Mesenchymal stem cell (in vitro differentiated cells and primary cell): ENCODE results near the gene RGP1.

Source experiments
- DNase-seq: peaks from one replicate; pipeline ENCODE4 v3.0.0-alpha.2; 2013
- H2AFZ ChIP-seq: one replicate; pipeline ENCODE4 v1.6.1; 2013; ENCODE audit warnings: low read depth, mild to moderate bottlenecking, control low read depth, inconsistent platforms, low read length, moderate library complexity
- H2AK5ac ChIP-seq: 2 replicates; pipeline ENCODE4 v1.6.1; 2013; ENCODE audit warnings: low read length, moderate library complexity, mild to moderate bottlenecking, inconsistent platforms; ENCODE audit not compliant: severe bottlenecking
- H2BK120ac ChIP-seq: one replicate; pipeline ENCODE4 v1.6.1; 2013; ENCODE audit warnings: low read depth, mild to moderate bottlenecking, inconsistent platforms, low read length, moderate library complexity
- H2BK12ac ChIP-seq, 2 experiments: one replicate each; pipeline ENCODE4 v1.6.1; 2013; ENCODE audit warnings: inconsistent platforms in 2 of 2, low read length in 2 of 2, mild to moderate bottlenecking in 2 of 2, moderate library complexity in 2 of 2, control low read depth in 1 of 2
- H2BK15ac ChIP-seq: one replicate; pipeline ENCODE4 v1.6.1; 2013; ENCODE audit warnings: mild to moderate bottlenecking, low read depth, inconsistent platforms; ENCODE audit not compliant: poor library complexity, severe bottlenecking
- H2BK5ac ChIP-seq: 2 replicates; pipeline ENCODE4 v1.6.1; 2013; ENCODE audit warnings: low read depth, mild to moderate bottlenecking, low read length, control low read depth, inconsistent platforms; ENCODE audit not compliant: poor library complexity, severe bottlenecking
- H3K14ac ChIP-seq, 2 experiments: one replicate each; pipeline ENCODE4 v1.6.1; 2013; ENCODE audit warnings: inconsistent platforms in 2 of 2, low read length in 2 of 2, control low read depth in 1 of 2, mild to moderate bottlenecking in 1 of 2, moderate library complexity in 1 of 2
- H3K18ac ChIP-seq, 2 experiments: one replicate each; pipeline ENCODE4 v1.6.1; 2013; ENCODE audit warnings: inconsistent platforms in 2 of 2, low read length in 2 of 2, control low read depth in 1 of 2, low read depth in 1 of 2, mild to moderate bottlenecking in 1 of 2
- H3K23ac ChIP-seq, 2 experiments: one replicate each; pipeline ENCODE4 v1.6.1; 2013; ENCODE audit warnings: inconsistent platforms in 2 of 2, low read length in 2 of 2, mild to moderate bottlenecking in 2 of 2, moderate library complexity in 2 of 2, control low read depth in 1 of 2
- H3K27ac ChIP-seq: 2 replicates; pipeline ENCODE4 v1.5.1; 2013; ENCODE audit warnings: mild to moderate bottlenecking, moderate library complexity, low read length, control low read depth, inconsistent platforms; ENCODE audit not compliant: poor library complexity, severe bottlenecking
- H3K27me3 ChIP-seq, 2 experiments: 2 replicates each; pipeline versions ENCODE4 v1.6.1 to v1.7.0; 2013; ENCODE audit warnings: low read length in 2 of 2, mild to moderate bottlenecking in 2 of 2, moderate library complexity in 2 of 2, control low read depth in 1 of 2, inconsistent platforms in 1 of 2; ENCODE audit not compliant: control insufficient read depth in 1 of 2, insufficient read depth in 1 of 2
- H3K36me3 ChIP-seq, 2 experiments: 2 replicates each; pipeline versions ENCODE4 v1.6.1 to v1.7.0; 2013; ENCODE audit warnings: low read length in 2 of 2, control low read depth in 1 of 2, inconsistent platforms in 1 of 2, low read depth in 1 of 2, mild to moderate bottlenecking in 1 of 2; ENCODE audit not compliant: insufficient read depth in 2 of 2, control insufficient read depth in 1 of 2
- H3K4ac ChIP-seq, 2 experiments: one replicate each; pipeline ENCODE4 v1.6.1; 2013; ENCODE audit warnings: inconsistent platforms in 2 of 2, low read length in 2 of 2, mild to moderate bottlenecking in 2 of 2, moderate library complexity in 2 of 2, control low read depth in 1 of 2, low read depth in 1 of 2
- H3K4me1 ChIP-seq: 2 replicates; pipeline ENCODE4 v1.6.1; 2013; ENCODE audit warnings: low read depth, low read length, control low read depth; ENCODE audit not compliant: control insufficient read depth, insufficient read depth
- H3K4me2 ChIP-seq: 2 replicates; pipeline ENCODE4 v1.6.1; 2013; ENCODE audit warnings: low read length, mild to moderate bottlenecking, inconsistent platforms; ENCODE audit not compliant: poor library complexity, severe bottlenecking
- H3K4me3 ChIP-seq, 2 experiments: 2 replicates each; pipeline versions ENCODE4 v1.5.1 to v1.7.0; 2013; ENCODE audit warnings: low read length in 2 of 2, mild to moderate bottlenecking in 2 of 2, control low read depth in 1 of 2, low read depth in 1 of 2; ENCODE audit not compliant: insufficient read depth in 1 of 2
- H3K79me1 ChIP-seq: replicated peaks from 2 replicates; pipeline ENCODE4 v1.6.1; 2013; ENCODE audit warnings: mild to moderate bottlenecking, control low read depth, low read length, inconsistent platforms; ENCODE audit not compliant: poor library complexity, severe bottlenecking
- H3K9ac ChIP-seq: 2 replicates; pipeline ENCODE4 v1.7.0; 2013; ENCODE audit warnings: mild to moderate bottlenecking, low read length, moderate library complexity
- H3K9me3 ChIP-seq: 2 replicates; pipeline ENCODE4 v1.7.0; 2013; ENCODE audit warnings: mild to moderate bottlenecking, low read length; ENCODE audit not compliant: control insufficient read depth
- H4K8ac ChIP-seq: one replicate; pipeline ENCODE4 v1.6.1; 2013; ENCODE audit warnings: inconsistent platforms, mild to moderate bottlenecking, low read length, moderate library complexity
- H4K91ac ChIP-seq: one replicate; pipeline ENCODE4 v1.6.1; 2013; ENCODE audit warnings: mild to moderate bottlenecking, low read length, inconsistent platforms
- WGBS: methylation state at CpG from one replicate; pipeline ENCODE4 v1.1.7; 2013; ENCODE audit warnings: mixed read lengths; 5-methylcytosine and 5-hydroxymethylcytosine counted together

RGP1 gene

DNA sequence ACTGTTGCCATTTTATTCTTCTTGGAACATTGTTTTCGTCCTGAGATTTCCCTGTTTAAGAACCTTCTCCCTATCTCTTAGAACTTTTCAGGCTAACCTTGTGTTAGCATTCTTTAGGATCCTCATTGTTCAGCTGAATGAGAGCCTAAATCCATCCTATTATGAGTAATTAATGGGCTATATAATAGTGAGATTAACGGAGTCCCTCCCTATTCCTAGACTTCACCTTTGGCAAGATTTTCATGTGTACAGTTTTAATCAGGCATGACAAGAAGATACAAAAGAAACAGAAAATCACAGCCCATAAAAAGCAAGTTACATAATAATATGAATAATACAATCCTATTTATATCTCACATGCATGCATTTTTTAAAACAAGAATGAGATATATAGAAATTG lies 14.1 kb downstream of the RGP1 start:
- no peak for DNase-seq
- Histone ChIP-seq H3K4me2 (no peak overlapping the region), H2AK5ac (no peak overlapping the region), H3K9me3 (no peaks in the 10 kb centered on the region), H4K8ac (no peak overlapping the region), H3K4me1 (peaks cover 4% of the 10 kb centered on the region), H2BK15ac (no peak overlapping the region), H3K23ac (no peak overlapping the region), H3K18ac (no peak overlapping the region), H3K27me3 (no peaks in the 10 kb centered on the region), H3K79me1 (peaks cover 9% of the 10 kb centered on the region), H3K27ac (no peak overlapping the region), H2BK12ac (no peak overlapping the region), H2BK5ac (no peak overlapping the region), H3K9ac (no peak overlapping the region), H2BK120ac (no peak overlapping the region), H3K14ac (no peak overlapping the region), H4K91ac (no peak overlapping the region), H3K4me3 (no peak overlapping the region), H3K36me3 (no peaks in the 10 kb centered on the region), H3K4ac (no peak overlapping the region), H2AFZ (no peak overlapping the region)
- WGBS = 100% methylated on average over 1 of the region's 2 CpGs

DNA sequence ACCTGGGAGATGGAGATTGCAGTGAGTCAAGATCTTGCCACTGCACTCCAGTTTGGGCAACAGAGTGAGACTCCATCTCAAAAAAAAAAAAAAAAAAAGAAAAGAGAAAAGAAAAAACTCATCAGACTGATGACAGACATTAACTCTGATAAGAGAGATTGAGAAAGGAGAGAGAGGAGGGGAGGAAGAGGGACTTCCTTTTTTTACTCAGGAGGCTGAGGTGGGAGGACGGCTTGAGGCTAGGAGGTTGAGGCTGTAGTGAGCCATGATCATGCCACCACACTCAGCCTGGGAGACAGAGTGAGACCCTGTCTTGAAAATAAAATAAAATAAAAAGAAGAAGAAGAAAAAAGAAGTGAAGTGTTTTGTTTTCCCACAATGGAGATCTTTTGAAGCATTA lies 14.7 kb downstream of the RGP1 start:
- H4K8ac ChIP-seq = no peak overlapping the region
- H3K27me3 ChIP-seq = no peaks in the 10 kb centered on the region
- no peak overlapping the region for H2BK12ac ChIP-seq
- H3K4ac ChIP-seq = no peak overlapping the region
- H3K79me1 ChIP-seq = peaks cover 15% of the 10 kb centered on the region
- H3K4me2 ChIP-seq = no peak overlapping the region
- H2AFZ ChIP-seq = no peak overlapping the region
- no peak overlapping the region for H3K14ac ChIP-seq
- H2AK5ac ChIP-seq = no peak overlapping the region
- WGBS = 92% methylated on average over 1 of the region's 1 CpG
- H3K18ac ChIP-seq = no peak overlapping the region
- H3K27ac ChIP-seq = no peak overlapping the region
- no peak overlapping the region for H2BK120ac ChIP-seq
- peaks cover 0 to under 1% of the 10 kb centered on the region in 2 experiments for H3K36me3 ChIP-seq
- no peak for DNase-seq
- no peak overlapping the region for H3K23ac ChIP-seq
- no peak overlapping the region for H4K91ac ChIP-seq
- no peak overlapping the region for H3K4me3 ChIP-seq
- H3K9ac ChIP-seq = no peak overlapping the region
- H3K4me1 ChIP-seq = peaks cover 4% of the 10 kb centered on the region
- no peaks in the 10 kb centered on the region for H3K9me3 ChIP-seq
- H2BK15ac ChIP-seq = no peak overlapping the region
- no peak overlapping the region for H2BK5ac ChIP-seq

DNA sequence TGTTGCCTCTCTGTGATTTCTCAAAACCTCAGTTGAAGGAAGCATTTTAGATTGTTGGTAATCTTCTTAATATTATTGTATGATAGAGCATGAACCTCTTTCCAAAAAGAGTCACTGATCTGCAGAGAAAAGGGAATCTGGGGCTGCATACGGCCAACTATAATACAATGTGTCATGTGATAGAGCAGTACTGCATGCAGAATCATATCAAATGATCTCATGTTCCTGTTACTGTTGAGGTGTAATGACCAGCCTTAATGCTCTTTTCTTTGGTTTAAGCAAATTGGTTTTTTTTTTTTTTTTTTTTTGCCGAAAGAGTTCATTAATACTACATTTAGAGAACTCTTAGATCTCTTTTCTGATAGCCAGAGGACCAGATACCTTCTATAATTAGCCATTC lies 17.9 kb downstream of the RGP1 start:
- Histone ChIP-seq H3K27me3 (no peaks in the 10 kb centered on the region), H2AFZ (no peak overlapping the region), H3K23ac (no peak overlapping the region), H3K18ac (no peak overlapping the region), H3K14ac (no peak overlapping the region), H3K79me1 (peaks cover 15% of the 10 kb centered on the region), H3K36me3 (peaks cover 0 to 3% of the 10 kb centered on the region in 2 experiments), H2BK5ac (no peak overlapping the region), H3K4me2 (no peak overlapping the region), H2BK120ac (no peak overlapping the region), H3K27ac (no peak overlapping the region), H4K8ac (no peak overlapping the region), H3K9me3 (no peaks in the 10 kb centered on the region), H3K4me1 (no peaks in the 10 kb centered on the region), H3K4me3 (no peak overlapping the region), H2AK5ac (no peak overlapping the region), H3K9ac (no peak overlapping the region), H3K4ac (no peak overlapping the region), H4K91ac (no peak overlapping the region), H2BK12ac (no peak overlapping the region), H2BK15ac (no peak overlapping the region)
- no peak for DNase-seq
- WGBS = 100% methylated on average over 1 of the region's 2 CpGs

DNA sequence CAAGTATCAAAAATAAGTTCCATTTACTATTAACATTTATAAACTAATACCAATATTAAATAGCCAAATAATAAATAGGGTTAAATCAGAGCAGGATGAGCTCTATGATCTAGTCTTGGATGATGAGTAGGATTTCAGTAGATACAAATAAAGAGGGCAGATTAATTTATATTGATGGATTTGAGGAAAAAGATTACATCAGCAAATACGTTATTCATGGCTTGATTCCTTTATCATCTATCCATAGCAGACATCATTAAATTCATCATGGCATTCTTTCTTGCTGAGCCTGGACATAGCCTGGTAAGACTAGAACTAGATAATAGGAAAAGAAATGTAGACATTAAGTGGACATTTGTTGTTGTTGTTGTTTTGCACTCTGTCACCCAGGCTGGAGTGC lies 18.4 kb downstream of the RGP1 start:
- H3K4me3 ChIP-seq = no peak overlapping the region
- no peak overlapping the region for H4K91ac ChIP-seq
- no peak overlapping the region for H3K4ac ChIP-seq
- H3K9me3 ChIP-seq = no peaks in the 10 kb centered on the region
- no peak overlapping the region for H2BK120ac ChIP-seq
- no peak overlapping the region for H3K27ac ChIP-seq
- peaks cover 0 to 3% of the 10 kb centered on the region in 2 experiments for H3K36me3 ChIP-seq
- H4K8ac ChIP-seq = no peak overlapping the region
- H3K4me2 ChIP-seq = no peak overlapping the region
- WGBS = no CpG with 5 or more reads among the region's 1 CpG
- H3K9ac ChIP-seq = no peak overlapping the region
- no peaks in the 10 kb centered on the region for H3K27me3 ChIP-seq
- no peak overlapping the region for H2BK5ac ChIP-seq
- no peak overlapping the region for H3K18ac ChIP-seq
- no peak overlapping the region for H3K23ac ChIP-seq
- DNase-seq = no peak
- H3K79me1 ChIP-seq = peaks cover 12% of the 10 kb centered on the region
- no peak overlapping the region for H2AFZ ChIP-seq
- no peak overlapping the region for H2AK5ac ChIP-seq
- H2BK15ac ChIP-seq = no peak overlapping the region
- no peaks in the 10 kb centered on the region for H3K4me1 ChIP-seq
- no peak overlapping the region for H3K14ac ChIP-seq
- no peak overlapping the region for H2BK12ac ChIP-seq
